SK-N-SH treated with all-trans-retinoic acid at 6 μM for 48 hours (cell line): ENCODE data around the gene MTARC2.

ENCODE experiments used
- ARNTL ChIP-seq: fragments of 450-650 bp; formaldehyde crosslinking; IDR thresholded peaks from 2 replicates; pipeline ENCODE4 v1.5.0; 2020; ENCODE audit warnings: low read depth, mild to moderate bottlenecking, moderate library complexity, borderline replicate concordance
- BACH2 ChIP-seq: fragments of 250-450 bp; sonication (Bioruptor Pico); IDR thresholded peaks from 2 replicates; pipeline ENCODE4 v1.9.0; 2021; ENCODE audit warnings: mild to moderate bottlenecking, borderline replicate concordance
- ESRRG ChIP-seq: fragments of 250-450 bp; sonication (Bioruptor Pico); IDR thresholded peaks from 2 replicates; pipeline ENCODE4 v1.6.1; 2021; ENCODE audit warnings: mild to moderate bottlenecking
- OSR1 ChIP-seq: fragments of 250-450 bp; sonication (Bioruptor Pico); IDR thresholded peaks from 2 replicates; pipeline ENCODE4 v1.8.0; 2022; ENCODE audit warnings: moderate library complexity, mild to moderate bottlenecking, inconsistent platforms
- PATZ1 ChIP-seq: fragments of 250-450 bp; sonication (Bioruptor Pico); IDR thresholded peaks from 2 replicates; pipeline ENCODE4 v1.8.0; 2020; ENCODE audit warnings: mild to moderate bottlenecking, moderate library complexity, borderline replicate concordance
- POU6F1 ChIP-seq: fragments of 250-450 bp; sonication (Bioruptor Pico); IDR thresholded peaks from 2 replicates; pipeline ENCODE4 v1.8.0; 2021; ENCODE audit warnings: low read depth, mild to moderate bottlenecking, moderate library complexity, borderline replicate concordance
- RARB ChIP-seq: fragments of 250-450 bp; sonication (Bioruptor Pico); IDR thresholded peaks from 2 replicates; pipeline ENCODE4 v1.8.0; 2021; ENCODE audit warnings: mild to moderate bottlenecking, moderate library complexity
- TSHZ2 ChIP-seq: fragments of 250-450 bp; sonication (Bioruptor Pico); IDR thresholded peaks from 2 replicates; pipeline ENCODE4 v1.5.0; 2020; ENCODE audit warnings: mild to moderate bottlenecking, moderate library complexity
- ZC3H10 ChIP-seq: fragments of 250-450 bp; sonication (Bioruptor Pico); IDR thresholded peaks from 2 replicates; pipeline ENCODE4 v1.5.1; 2021; ENCODE audit warnings: mild to moderate bottlenecking, moderate library complexity
- ZFP3 ChIP-seq: fragments of 250-450 bp; sonication (Bioruptor Pico); IDR thresholded peaks from 2 replicates; pipeline ENCODE4 v1.5.0; 2020; ENCODE audit warnings: mild to moderate bottlenecking, moderate library complexity
- ZFP30 ChIP-seq: fragments of 450-650 bp; formaldehyde crosslinking; IDR thresholded peaks from 2 replicates; pipeline ENCODE4 v1.5.0; 2022; ENCODE audit warnings: mild to moderate bottlenecking, moderate library complexity
- ZNF8 ChIP-seq: fragments of 450-650 bp; formaldehyde crosslinking; IDR thresholded peaks from 2 replicates; pipeline ENCODE4 v1.5.0; 2020; ENCODE audit warnings: mild to moderate bottlenecking, moderate library complexity

DNA sequence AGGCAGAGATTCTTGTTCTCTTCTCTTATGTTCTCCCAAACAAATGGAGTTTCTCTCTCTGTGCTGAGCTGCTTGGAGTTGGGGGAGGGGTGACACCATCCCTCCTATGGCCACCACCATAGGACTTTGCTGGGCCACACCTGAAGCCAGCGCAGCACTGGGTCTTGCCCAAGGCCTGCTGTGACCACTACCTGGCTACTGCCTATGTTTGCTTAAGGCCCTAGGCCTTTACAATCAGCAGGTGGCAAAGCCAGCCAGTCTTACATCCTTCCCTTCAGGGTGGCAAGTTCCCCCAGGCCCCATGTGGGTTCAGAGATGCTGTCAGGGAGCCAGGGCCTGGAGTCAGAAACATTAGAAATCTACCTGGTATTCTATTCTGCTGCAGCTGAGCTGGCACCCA is 6.3 kb upstream of the MTARC2 start:
- TF ChIP-seq ZC3H10 (CRISPR knock-in tag) (no peak), PATZ1 (CRISPR knock-in tag) (no peak), ARNTL (no peak), ESRRG (CRISPR knock-in tag) (no peak), OSR1 (CRISPR knock-in tag) (no peak), RARB (CRISPR knock-in tag) (no peak), ZFP30 (CRISPR knock-in tag) (no peak), ZFP3 (CRISPR knock-in tag) (no peak), TSHZ2 (CRISPR knock-in tag) (no peak), BACH2 (CRISPR knock-in tag) (no peak), ZNF8 (CRISPR knock-in tag) (no peak), POU6F1 (CRISPR knock-in tag) (no peak)
